C4-2B (cell line): Measurements from ENCODE around the gene NPTX1.

ENCODE experiments used
- H3K27ac ChIP-seq: fragments of 450-650 bp; 2 replicates; pipeline ENCODE4 v1.5.1; 2017
- CTCF ChIP-seq: fragments of 450-650 bp; conservative IDR thresholded peaks from 2 replicates; pipeline ENCODE4 v1.5.1; 2017; ENCODE audit warnings: mild to moderate bottlenecking
- ZFX ChIP-seq: fragments of 450-650 bp; IDR thresholded peaks from 2 replicates; pipeline ENCODE4 v1.6.1; 2017

Gene NPTX1

GRCh38 chr17:80475910-80476876 is at the start of gene NPTX1:
Gene NPTX1 (minus strand): TSS chr17:80476607. CDS start chr17:80476446, 161 bp downstream.
- TF ChIP-seq CTCF (no peak), ZFX (no peak)
- no peak within 1 kb of the TSS for H3K27ac ChIP-seq

GRCh38 chr17:80523956-80524712 is 47.7 kb upstream of the NPTX1 start:
- no peak overlapping the region for H3K27ac ChIP-seq
- TF ChIP-seq CTCF = no peak
- no peak for TF ChIP-seq ZFX

GRCh38 chr17:80523054-80523744 is 46.8 kb upstream of the NPTX1 start:
- no peak for TF ChIP-seq ZFX
- no peak for TF ChIP-seq CTCF
- no peak overlapping the region for H3K27ac ChIP-seq

- H3K27ac ChIP-seq = no peak overlapping the region
- TF ChIP-seq CTCF (no peak), ZFX (no peak)
Observed at GRCh38 chr17:80520810-80521455, 44.5 kb upstream of the NPTX1 start.

- TF ChIP-seq CTCF (no peak), ZFX (no peak)
- H3K27ac ChIP-seq = no peak overlapping the region
Observed at GRCh38 chr17:80519091-80519781, 42.8 kb upstream of the NPTX1 start.

- H3K27ac ChIP-seq = no peak overlapping the region
- TF ChIP-seq ZFX (no peak), CTCF (no peak)
Observed at GRCh38 chr17:80518392-80518791, 42.0 kb upstream of the NPTX1 start.
